GM10248 (cell line): ENCODE results near the gene CAMLG.

Experiments used
- CTCF ChIA-PET: fragments of 300-600 bp; sonication (Branson Sonifier 250); formaldehyde crosslinking; extraction: SDS; loops from one replicate; lab custom pipeline; 2021; ENCODE audit warnings: antibody characterized with exemption; lab: Yijun Ruan, JAX
- POLR2A ChIA-PET: fragments of 350-650 bp; sonication (Branson Sonifier 250); formaldehyde crosslinking; extraction: SDS; loops from one replicate; lab custom pipeline; 2020; ENCODE audit warnings: antibody characterized with exemption; lab: Yijun Ruan, JAX
- DNase-seq: peaks from one replicate; pipeline ENCODE4 v3.0.0; 2012; ENCODE audit errors: extremely low spot score
- TF ChIP-seq, protein P1 (sequence below): IDR thresholded peaks from 2 replicates; pipeline ENCODE4 v1.5.1; 2012; ENCODE audit warnings: mild to moderate bottlenecking, low read depth; ENCODE audit errors: extremely low read depth, missing control alignments, control extremely low read depth

The CAMLG gene

GRCh38 chr5:134792286-134792685 lies 53.9 kb downstream of the CAMLG start:
- ChIA-PET POLR2A (no interaction called here), CTCF (no interaction called here)

GRCh38 chr5:134793111-134793510 lies 54.8 kb downstream of the CAMLG start:
- no peak for DNase-seq
- TF ChIP-seq, protein P1, sequence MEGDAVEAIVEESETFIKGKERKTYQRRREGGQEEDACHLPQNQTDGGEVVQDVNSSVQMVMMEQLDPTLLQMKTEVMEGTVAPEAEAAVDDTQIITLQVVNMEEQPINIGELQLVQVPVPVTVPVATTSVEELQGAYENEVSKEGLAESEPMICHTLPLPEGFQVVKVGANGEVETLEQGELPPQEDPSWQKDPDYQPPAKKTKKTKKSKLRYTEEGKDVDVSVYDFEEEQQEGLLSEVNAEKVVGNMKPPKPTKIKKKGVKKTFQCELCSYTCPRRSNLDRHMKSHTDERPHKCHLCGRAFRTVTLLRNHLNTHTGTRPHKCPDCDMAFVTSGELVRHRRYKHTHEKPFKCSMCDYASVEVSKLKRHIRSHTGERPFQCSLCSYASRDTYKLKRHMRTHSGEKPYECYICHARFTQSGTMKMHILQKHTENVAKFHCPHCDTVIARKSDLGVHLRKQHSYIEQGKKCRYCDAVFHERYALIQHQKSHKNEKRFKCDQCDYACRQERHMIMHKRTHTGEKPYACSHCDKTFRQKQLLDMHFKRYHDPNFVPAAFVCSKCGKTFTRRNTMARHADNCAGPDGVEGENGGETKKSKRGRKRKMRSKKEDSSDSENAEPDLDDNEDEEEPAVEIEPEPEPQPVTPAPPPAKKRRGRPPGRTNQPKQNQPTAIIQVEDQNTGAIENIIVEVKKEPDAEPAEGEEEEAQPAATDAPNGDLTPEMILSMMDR: no peak
- CTCF ChIA-PET: interaction anchor here (0.9 kb wide), 1 partner anchor 58 kb away, joined by 3 read pairs; no protein-coding TSS in a partner anchor
- POLR2A ChIA-PET: no interaction called here

More at GRCh38 chr5:134792286-134792685, 53.9 kb downstream of the CAMLG start:
- TF ChIP-seq, protein P1: no peak
- no peak for DNase-seq

- TF ChIP-seq, protein P1: no peak
- ChIA-PET POLR2A (no interaction called here), CTCF (interaction anchor here (0.5 kb wide), 1 partner anchor 621 kb away, joined by 3 read pairs; no protein-coding TSS in a partner anchor)
- DNase-seq: no peak
Observed at GRCh38 chr5:134794082-134794481, 55.7 kb downstream of the CAMLG start.

DNA sequence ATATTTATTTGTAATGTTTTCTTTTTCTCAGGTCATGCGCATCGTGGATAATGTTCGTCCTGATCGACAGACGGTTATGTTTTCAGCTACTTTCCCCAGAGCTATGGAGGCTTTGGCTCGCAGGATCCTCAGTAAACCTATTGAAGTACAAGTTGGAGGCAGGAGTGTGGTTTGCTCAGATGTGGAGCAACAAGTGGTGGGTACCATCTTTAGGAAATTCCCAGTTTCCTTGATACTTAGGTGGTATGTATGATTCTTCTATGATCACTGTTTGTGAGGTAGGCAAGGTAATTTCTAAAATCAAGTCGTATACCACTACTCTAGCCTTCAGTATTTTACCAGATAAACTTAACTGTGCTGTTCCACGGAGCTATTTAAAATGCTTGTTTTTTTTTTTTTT lies 56.5 kb downstream of the CAMLG start:
- CTCF ChIA-PET: interaction anchor here (0.9 kb wide), 1 partner anchor 10 kb away, joined by 3 read pairs; no protein-coding TSS in a partner anchor
- TF ChIP-seq, protein P1: no peak
- no peak for DNase-seq
- POLR2A ChIA-PET: no interaction called here

- TF ChIP-seq, protein P1: no peak
- POLR2A ChIA-PET: no interaction called here
- CTCF ChIA-PET: interaction anchor here (1.3 to 1.9 kb wide), 2 partner anchors 16 to 44 kb away, joined by 3 to 4 read pairs; no protein-coding TSS in a partner anchor
- DNase-seq: no peak
Observed at GRCh38 chr5:134798468-134798867, 60.1 kb downstream of the CAMLG start.
